ENCODE measurements around the gene RFC2. TPM values are rescaled to one million over a fixed set of nuclear protein-coding genes. Genes with fewer than 3 reads are reported as not detected.

The RFC2 gene
- total RNA-seq, 1 donor from 2014 or later = 12.4 TPM

DNA sequence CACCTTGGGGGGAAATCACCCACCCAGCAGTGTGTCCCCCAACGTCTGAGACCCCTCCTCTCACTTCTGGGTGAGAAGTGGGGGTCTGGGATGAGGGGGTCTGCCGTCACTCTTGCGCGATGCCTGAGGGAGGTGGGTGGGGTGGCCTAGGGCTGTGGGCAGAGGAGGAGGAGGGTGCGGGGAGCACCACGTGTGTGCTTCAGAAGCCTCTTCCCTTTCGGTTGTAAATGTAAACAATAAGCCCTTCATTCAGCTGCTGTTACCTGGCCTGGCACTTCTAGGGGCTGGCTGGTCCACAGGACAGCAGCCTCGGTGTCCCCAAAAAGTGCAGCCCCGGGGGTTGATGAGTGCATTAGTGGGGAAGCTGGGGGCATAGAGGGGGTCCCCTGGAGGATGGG lies 36.4 kb upstream of the RFC2 start:
- Histone ChIP-seq H3K36me3 (ENCODE audit: control insufficient read depth, insufficient read depth, low read length) (no peaks in the 10 kb centered on the region), H3K27me3 (ENCODE audit: control insufficient read depth, insufficient read depth, low read length) (no peaks in the 10 kb centered on the region), H3K4me3 (ENCODE audit: low read depth, low read length) (peak overlapping the region; percentile 60)
- FAIRE-seq = no peak
- TF ChIP-seq CTCF (IDR thresholded peaks at IDR 0.05; ENCODE audit: insufficient read depth, low read length, severe bottlenecking) = no peak
- DNase-seq (ENCODE audit: low read depth) = no peak

DNA sequence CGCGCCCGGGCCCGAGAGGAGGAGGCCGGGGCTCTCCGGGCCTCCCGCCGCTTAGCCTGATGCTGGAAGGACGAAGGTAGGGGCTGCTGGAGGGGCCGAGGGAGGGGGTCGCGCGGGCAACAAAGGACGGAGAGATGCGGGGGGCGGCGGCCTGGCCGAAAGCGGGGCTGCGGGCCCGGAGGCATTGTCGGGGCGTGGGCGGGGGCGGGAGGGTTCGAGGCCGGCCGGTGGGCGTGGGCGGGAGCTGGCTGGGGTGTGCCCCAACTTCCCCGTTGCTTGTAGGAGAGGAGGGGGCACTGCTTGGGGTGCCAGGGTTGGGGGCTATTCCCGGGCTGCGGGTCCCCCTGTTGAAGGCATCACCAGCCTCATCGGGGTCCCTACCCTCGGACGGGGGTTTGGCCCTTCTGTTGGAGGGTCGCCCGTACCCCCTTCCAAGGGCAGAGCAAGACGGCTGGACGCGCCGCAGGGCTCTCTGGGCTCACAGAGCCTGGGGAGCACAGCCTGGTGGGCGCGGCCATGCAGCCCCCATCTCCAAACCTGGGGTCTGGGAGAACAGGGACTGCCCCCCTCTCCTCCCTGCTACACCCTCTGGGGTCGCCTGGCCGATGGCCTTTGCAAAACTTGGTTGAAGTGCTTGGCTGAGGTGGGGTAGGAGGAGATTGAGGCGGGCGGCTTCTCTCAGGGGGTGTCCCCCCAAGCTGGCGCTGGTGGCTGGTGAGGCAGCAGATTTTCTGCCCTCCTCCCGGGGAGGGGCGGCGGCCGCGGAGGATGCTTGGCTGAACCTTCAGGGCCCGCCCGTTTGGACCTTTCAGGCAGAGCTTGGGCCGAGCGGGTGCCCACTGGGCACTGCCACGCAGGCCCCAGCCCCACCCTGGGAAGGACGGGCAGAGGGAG lies 35.7 kb upstream of the RFC2 start:
- no peak for TF ChIP-seq CTCF (IDR thresholded peaks at IDR 0.05; ENCODE audit: insufficient read depth, low read length, severe bottlenecking)
- DNase-seq (ENCODE audit: low read depth) (no peak), FAIRE-seq (no peak)
- H3K4me3 ChIP-seq (ENCODE audit: low read depth, low read length) = peak overlapping the region; percentile 60
- H3K27me3 ChIP-seq (ENCODE audit: control insufficient read depth, insufficient read depth, low read length) = no peaks in the 10 kb centered on the region
- H3K36me3 ChIP-seq (ENCODE audit: control insufficient read depth, insufficient read depth, low read length) = no peaks in the 10 kb centered on the region

DNA sequence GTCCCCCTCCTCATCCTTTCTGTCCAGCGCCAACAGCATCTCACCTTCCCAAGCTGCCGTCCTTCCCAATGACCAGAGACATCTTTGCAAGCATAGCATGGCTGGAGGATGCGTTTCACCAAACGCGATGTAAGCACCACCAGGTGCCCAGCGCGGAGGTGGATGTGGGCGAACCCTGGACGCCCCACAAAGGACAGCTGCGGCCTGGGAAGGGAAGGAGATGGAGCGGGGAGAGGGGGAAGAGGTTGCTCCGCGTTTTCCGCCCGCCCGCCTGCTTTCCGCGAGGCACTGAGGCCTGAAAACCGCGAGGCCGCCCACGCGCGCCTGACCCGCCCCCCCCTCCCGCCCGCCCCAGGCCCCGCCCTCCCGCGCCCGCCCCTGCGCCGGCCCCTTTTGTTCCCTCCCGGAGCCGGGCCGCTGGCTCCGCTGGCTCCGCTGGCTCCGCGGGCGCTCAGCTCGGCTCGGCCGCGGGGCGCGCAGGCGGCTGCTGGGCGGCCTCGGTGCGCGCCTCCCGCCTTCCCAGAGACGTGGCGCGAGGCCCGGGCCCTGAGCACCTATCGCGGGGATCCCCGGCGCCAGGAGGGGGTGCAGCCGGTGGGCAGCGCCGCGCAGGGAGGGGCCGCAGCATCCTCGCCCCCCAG lies 34.9 kb upstream of the RFC2 start, which contains the start of gene CLIP2:
Gene CLIP2, plus strand, starts transcription at position 390 of the 641 bp plus-strand sequence. CDS start 28,140 bp downstream, outside the sequence.
- TF ChIP-seq CTCF (IDR thresholded peaks at IDR 0.05; ENCODE audit: insufficient read depth, low read length, severe bottlenecking) = no peak
- FAIRE-seq (no peak), DNase-seq (ENCODE audit: low read depth) (peak; percentile 30)
- Histone ChIP-seq H3K36me3 (ENCODE audit: control insufficient read depth, insufficient read depth, low read length) (no peaks in the 10 kb centered on the region), H3K4me3 (ENCODE audit: low read depth, low read length) (peak within 1 kb of the TSS; percentile 60), H3K27me3 (ENCODE audit: control insufficient read depth, insufficient read depth, low read length) (no peaks in the 10 kb centered on the region)

- Histone ChIP-seq H3K36me3 (ENCODE audit: control insufficient read depth, insufficient read depth, low read length) (no peaks in the 10 kb centered on the region), H3K4me3 (ENCODE audit: low read depth, low read length) (no peak overlapping the region), H3K27me3 (ENCODE audit: control insufficient read depth, insufficient read depth, low read length) (no peaks in the 10 kb centered on the region)
- FAIRE-seq = no peak
- no peak for DNase-seq (ENCODE audit: low read depth)
- no peak for TF ChIP-seq CTCF (IDR thresholded peaks at IDR 0.05; ENCODE audit: insufficient read depth, low read length, severe bottlenecking)
These were observed 34.1 kb upstream of the RFC2 start for GRCh38 chr7:74288034-74288881.

GRCh38 chr7:74287303-74288033 lies 33.3 kb upstream of the RFC2 start:
- FAIRE-seq (no peak), DNase-seq (ENCODE audit: low read depth) (no peak)
- peaks cover 1% of the 10 kb centered on the region for H3K27me3 ChIP-seq (ENCODE audit: control insufficient read depth, insufficient read depth, low read length)
- TF ChIP-seq CTCF (IDR thresholded peaks at IDR 0.05; ENCODE audit: insufficient read depth, low read length, severe bottlenecking) = no peak
- H3K4me3 ChIP-seq (ENCODE audit: low read depth, low read length) = no peak overlapping the region
- H3K36me3 ChIP-seq (ENCODE audit: control insufficient read depth, insufficient read depth, low read length) = no peaks in the 10 kb centered on the region
